IMR-90 (cell line): ENCODE results near the gene PEX14. TPM values are rescaled to one million over a fixed set of nuclear protein-coding genes. Genes with fewer than 3 reads are reported as not detected.

Experiments
- ATAC-seq: fragments of 200-7000 bp; cut with Tn5 transposase; 2 replicates; pipeline ENCODE4 v1.9.1; 2020; ENCODE audit warnings: low read depth, mild to moderate bottlenecking, moderate library complexity
- BruUV-seq: library from RNA; stranded (reverse); fragments of 400-500 nt; replicated peaks from 2 replicates; lab custom pipeline; 2021; lab: Mats Ljungman, UMichigan
- CTCF ChIA-PET: fragments of 300-600 bp; formaldehyde crosslinking; extraction: SDS; loops from one replicate; lab custom pipeline; 2021; ENCODE audit warnings: antibody characterized with exemption; lab: Yijun Ruan, JAX
- POLR2A ChIA-PET: fragments of 300-600 bp; sonication (Branson Sonifier 250); formaldehyde crosslinking; loops from one replicate; lab custom pipeline; 2022; ENCODE audit warnings: antibody characterized with exemption; ENCODE audit not compliant: unreplicated experiment; lab: Charles Lee
- DNase-seq: peaks from one replicate; pipeline ENCODE4 v3.0.0; 2013
- H2AFZ ChIP-seq: replicated peaks from 2 replicates; pipeline ENCODE3; 2013; ENCODE audit warnings: low read length, mild to moderate bottlenecking; ENCODE audit not compliant: poor library complexity
- H2AK5ac ChIP-seq: 2 replicates; pipeline ENCODE4 v1.6.1; 2013; ENCODE audit warnings: low read depth, low read length, inconsistent platforms
- H2AK9ac ChIP-seq: replicated peaks from 2 replicates; pipeline ENCODE3; 2013; ENCODE audit warnings: mild to moderate bottlenecking, low read depth, low read length, moderate library complexity; ENCODE audit not compliant: poor library complexity
- H2BK120ac ChIP-seq: 2 replicates; pipeline ENCODE4 v1.6.1; 2013; ENCODE audit warnings: low read depth, low read length, inconsistent platforms
- H2BK15ac ChIP-seq: 3 replicates; pipeline ENCODE4 v1.6.1; 2013; ENCODE audit warnings: low read depth, low read length, inconsistent platforms
- H2BK20ac ChIP-seq: 2 replicates; pipeline ENCODE4 v1.6.1; 2013; ENCODE audit warnings: low read depth, mild to moderate bottlenecking, inconsistent platforms, low read length, moderate library complexity
- H2BK5ac ChIP-seq: 2 replicates; pipeline ENCODE4 v1.6.1; 2013; ENCODE audit warnings: mild to moderate bottlenecking, low read depth, low read length, inconsistent platforms; ENCODE audit not compliant: poor library complexity, severe bottlenecking
- H3K14ac ChIP-seq: replicated peaks from 2 replicates; pipeline ENCODE4 v1.6.1; 2013; ENCODE audit warnings: low read depth, low read length, inconsistent platforms
- H3K18ac ChIP-seq: 2 replicates; pipeline ENCODE4 v1.6.1; 2013; ENCODE audit warnings: low read depth, low read length, control low read depth
- H3K23ac ChIP-seq: 2 replicates; pipeline ENCODE4 v1.6.1; 2013; ENCODE audit warnings: low read depth, low read length, inconsistent platforms
- H3K27ac ChIP-seq: 2 replicates; pipeline ENCODE4 v1.5.1; 2013; ENCODE audit warnings: mild to moderate bottlenecking, control low read depth, low read length; ENCODE audit not compliant: insufficient read depth
- H3K27me3 ChIP-seq: 2 replicates; pipeline ENCODE4 v1.6.1; 2013; ENCODE audit warnings: low read length; ENCODE audit not compliant: control insufficient read depth, insufficient read depth
- H3K36me3 ChIP-seq: 2 replicates; pipeline ENCODE4 v1.6.1; 2013; ENCODE audit warnings: low read length, mixed read lengths; ENCODE audit not compliant: control insufficient read depth, insufficient read depth
- H3K4ac ChIP-seq: 2 replicates; pipeline ENCODE4 v1.6.1; 2013; ENCODE audit warnings: low read depth, low read length, inconsistent platforms
- H3K4me1 ChIP-seq: 2 replicates; pipeline ENCODE4 v1.6.1; 2013; ENCODE audit warnings: low read length, mixed read lengths; ENCODE audit not compliant: control insufficient read depth, insufficient read depth
- H3K4me2 ChIP-seq: 2 replicates; pipeline ENCODE4 v1.6.1; 2013; ENCODE audit warnings: low read depth, mild to moderate bottlenecking, control low read depth, low read length, moderate library complexity
- H3K4me3 ChIP-seq: 2 replicates; pipeline ENCODE4 v1.5.1; 2013; ENCODE audit warnings: low read depth, mild to moderate bottlenecking, control low read depth, low read length, moderate library complexity; ENCODE audit not compliant: insufficient read depth
- H3K56ac ChIP-seq: 2 replicates; pipeline ENCODE4 v1.6.1; 2013; ENCODE audit warnings: low read length, inconsistent platforms; ENCODE audit not compliant: insufficient read depth; ENCODE audit errors: extremely low read depth
- H3K79me1 ChIP-seq, 2 experiments: 2 replicates each; pipeline ENCODE4 v1.6.1; 2013; ENCODE audit warnings: low read length in 2 of 2, inconsistent platforms in 1 of 2, low read depth in 1 of 2
- H3K9ac ChIP-seq: 2 replicates; pipeline ENCODE4 v1.6.1; 2013; ENCODE audit warnings: low read depth, low read length, control low read depth
- H3K9me1 ChIP-seq: 2 replicates; pipeline ENCODE4 v1.6.1; 2013; ENCODE audit warnings: low read length, inconsistent platforms; ENCODE audit not compliant: insufficient read depth
- H3K9me3 ChIP-seq: 2 replicates; pipeline ENCODE4 v1.6.1; 2013; ENCODE audit warnings: low read length; ENCODE audit not compliant: control insufficient read depth, insufficient read depth
- H4K20me1 ChIP-seq: 2 replicates; pipeline ENCODE4 v1.6.1; 2013; ENCODE audit warnings: low read length, inconsistent platforms; ENCODE audit not compliant: insufficient read depth
- H4K5ac ChIP-seq: 2 replicates; pipeline ENCODE4 v1.6.1; 2013; ENCODE audit warnings: mild to moderate bottlenecking, low read depth, low read length, control low read depth
- H4K8ac ChIP-seq, 2 experiments: 2 replicates each; pipeline ENCODE4 v1.6.1; 2013; ENCODE audit warnings: low read depth in 2 of 2, low read length in 2 of 2, control low read depth in 1 of 2, inconsistent platforms in 1 of 2
- H4K91ac ChIP-seq: 2 replicates; pipeline ENCODE4 v1.6.1; 2013; ENCODE audit warnings: low read depth, low read length, inconsistent platforms; ENCODE audit not compliant: insufficient read depth
- BHLHE40 ChIP-seq: fragments of 150-350 bp; IDR thresholded peaks from 2 replicates; pipeline ENCODE4 v1.6.1; 2016; ENCODE audit warnings: mild to moderate bottlenecking, low read depth, low read length
- MAZ ChIP-seq: IDR thresholded peaks from 2 replicates; pipeline ENCODE4 v1.6.1; 2012; ENCODE audit warnings: low read depth, mild to moderate bottlenecking, low read length, improper control_type of control experiment, moderate library complexity, borderline replicate concordance
- MXI1 ChIP-seq: IDR thresholded peaks from 2 replicates; pipeline ENCODE4 v1.6.1; 2012; ENCODE audit warnings: low read depth, mild to moderate bottlenecking, low read length, moderate library complexity, borderline replicate concordance
- POLR2A ChIP-seq: IDR thresholded peaks from 2 replicates; pipeline ENCODE4 v1.6.1; 2012; ENCODE audit warnings: mild to moderate bottlenecking, low read depth, low read length
- SMC3 ChIP-seq: fragments of 150-350 bp; IDR thresholded peaks from 2 replicates; pipeline ENCODE4 v1.6.1; 2016; ENCODE audit warnings: low read depth, mild to moderate bottlenecking, antibody characterized with exemption, low read length, moderate library complexity
- WGBS, 2 experiments: methylation state at CpG; one replicate each; pipeline versions ENCODE4 v1.1.5 to v1.1.7; 2013; ENCODE audit warnings: missing lambda C conversion rate in 2 of 2; ENCODE audit not compliant: insufficient read length in 1 of 2; ENCODE audit errors: extremely low coverage in 2 of 2; 5-methylcytosine and 5-hydroxymethylcytosine counted together
- dilution Hi-C: fragments of 300-500 bp; cut with HindIII; formaldehyde crosslinking; loops from one replicate; pipeline ENCODE4 v1.14.3; 2018; ENCODE audit warnings: low sequenced_read_pairs; ENCODE audit not compliant: unreplicated experiment
- in situ Hi-C: fragments of 300-500 bp; cut with MboI; formaldehyde crosslinking; loops from 3 replicates; pipeline ENCODE4 v1.14.3; 2019; ENCODE audit warnings: low sequenced_read_pairs, inconsistent platforms, mixed read lengths
- intact Hi-C: fragments of 100-400 bp; cut with micrococcal nuclease; formaldehyde crosslinking; loops from 2 replicates; pipeline ENCODE4 v1.10.0; 2022
- polyA plus RNA-seq, 3 experiments: library from polyadenylated mRNA; depleted of rRNA; stranded (reverse); fragments of >200 nt; gene quantifications; 2 replicates each; pipeline ENCODE4 v1.2.3, GENCODE V29; 2012; ENCODE audit warnings: low replicate concordance in 1 of 3
- total RNA-seq: library from RNA; depleted of rRNA; stranded (reverse); fragments of >200 nt; gene quantifications from 2 replicates; pipeline ENCODE4 v1.2.3, GENCODE V29; 2012
- TF ChIP-seq, protein P1 (sequence below): fragments of 150-350 bp; IDR thresholded peaks from 2 replicates; pipeline ENCODE4 v1.6.1; 2016; ENCODE audit warnings: low read depth, mild to moderate bottlenecking, low read length, moderate library complexity, borderline replicate concordance

PEX14 gene
- total and polyA plus RNA-seq, 2 of the 4 experiments (the other 2 are of a cell fraction) = 9.5 to 22.5 TPM

DNA sequence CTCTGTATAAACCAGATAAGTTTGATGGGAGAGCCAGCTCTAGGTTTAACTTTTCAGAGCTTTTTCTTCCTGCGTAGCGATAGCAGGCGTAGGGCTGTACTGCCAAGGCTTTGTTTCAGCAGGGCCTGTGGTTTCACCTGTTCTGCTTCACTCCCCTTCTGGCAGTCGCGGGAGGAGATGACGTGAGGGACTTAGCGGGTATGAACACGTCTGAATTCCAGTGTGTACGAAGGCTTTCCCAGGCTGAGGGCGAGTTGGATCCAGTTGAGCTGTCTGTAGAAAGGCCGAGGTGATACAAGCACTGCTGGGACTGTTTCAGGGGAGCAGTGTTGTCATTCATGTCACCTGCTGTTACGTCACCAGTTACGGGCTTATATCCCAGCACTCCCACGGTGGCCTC, 21.2 kb downstream of the PEX14 start:
- Histone ChIP-seq H2BK120ac (no peak overlapping the region), H2AFZ (no peak overlapping the region), H3K79me1 (peaks cover 27 to 65% of the 10 kb centered on the region in 2 experiments), H3K36me3 (peaks cover 3% of the 10 kb centered on the region; the same call in 1 of the 2 replicates), H3K18ac (no peak overlapping the region), H4K5ac (no peak overlapping the region), H2AK9ac (no peak overlapping the region), H3K27ac (no peak overlapping the region), H2BK15ac (no peak overlapping the region), H3K4ac (no peak overlapping the region), H3K9me3 (no peaks in the 10 kb centered on the region), H3K56ac (no peak overlapping the region), H3K9ac (no peak overlapping the region), H4K8ac (no peak overlapping the region), H2BK20ac (no peak overlapping the region), H3K23ac (no peak overlapping the region), H4K20me1 (peaks cover 29% of the 10 kb centered on the region), H3K27me3 (no peaks in the 10 kb centered on the region), H2BK5ac (no peak overlapping the region), H4K91ac (no peak overlapping the region), H3K4me3 (no peak overlapping the region), H3K4me2 (no peak overlapping the region), H3K9me1 (peaks cover 4% of the 10 kb centered on the region), H3K14ac (no peak overlapping the region), H2AK5ac (no peak overlapping the region), H3K4me1 (peaks cover 5% of the 10 kb centered on the region)
- intact Hi-C loops (loop anchor here (2.0 kb wide), 1 partner anchor 57 kb away; no protein-coding TSS in a partner anchor), dilution Hi-C loops (no loop called here), in situ Hi-C loops (no loop called here)
- TF ChIP-seq MXI1 = no peak
- TF ChIP-seq SMC3 = no peak
- no peak for TF ChIP-seq BHLHE40
- TF ChIP-seq, protein P1, sequence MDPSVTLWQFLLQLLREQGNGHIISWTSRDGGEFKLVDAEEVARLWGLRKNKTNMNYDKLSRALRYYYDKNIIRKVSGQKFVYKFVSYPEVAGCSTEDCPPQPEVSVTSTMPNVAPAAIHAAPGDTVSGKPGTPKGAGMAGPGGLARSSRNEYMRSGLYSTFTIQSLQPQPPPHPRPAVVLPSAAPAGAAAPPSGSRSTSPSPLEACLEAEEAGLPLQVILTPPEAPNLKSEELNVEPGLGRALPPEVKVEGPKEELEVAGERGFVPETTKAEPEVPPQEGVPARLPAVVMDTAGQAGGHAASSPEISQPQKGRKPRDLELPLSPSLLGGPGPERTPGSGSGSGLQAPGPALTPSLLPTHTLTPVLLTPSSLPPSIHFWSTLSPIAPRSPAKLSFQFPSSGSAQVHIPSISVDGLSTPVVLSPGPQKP = no peak
- no peak for TF ChIP-seq MAZ
- no peak for TF ChIP-seq POLR2A
- 92% methylated on average over 14 of the region's 14 CpGs; no CpG with 5 or more reads in 1 of the 2 experiments for WGBS, 2 experiments
- no TSS peak for BruUV-seq
- ATAC-seq (no peak), DNase-seq (no peak)
- POLR2A ChIA-PET = no interaction called here
- CTCF ChIA-PET = interaction anchor here (4.2 kb wide), 1 partner anchor 11 kb away, joined by 22 read pairs; no protein-coding TSS in a partner anchor
